ENCODE measurements around the gene EXOC3L4.
A peak's percentile ranks its signal among the peaks of the same experiment; 100 is the strongest.

EXOC3L4 gene

GRCh38 chr14:103133210-103134140 is 39.0 kb downstream of the EXOC3L4 start:
- DNase-seq (ENCODE audit: low spot score): no peak

GRCh38 chr14:103134405-103134804 is 39.9 kb downstream of the EXOC3L4 start:
- DNase-seq (ENCODE audit: low spot score): no peak

GRCh38 chr14:103134919-103135318 is 40.4 kb downstream of the EXOC3L4 start:
- DNase-seq (ENCODE audit: low spot score): no peak

- DNase-seq (ENCODE audit: low spot score): no peak
These were observed 41.1 kb downstream of the EXOC3L4 start for GRCh38 chr14:103135333-103136260.

- DNase-seq (ENCODE audit: low spot score): no peak
These were observed 42.1 kb downstream of the EXOC3L4 start for GRCh38 chr14:103136388-103137271.

- no peak for DNase-seq (ENCODE audit: low spot score)
These were observed 43.3 kb downstream of the EXOC3L4 start for GRCh38 chr14:103137689-103138300.

- no peak for DNase-seq (ENCODE audit: low spot score)
These were observed 44.0 kb downstream of the EXOC3L4 start for GRCh38 chr14:103138301-103139131.

GRCh38 chr14:103139132-103140025 is 44.9 kb downstream of the EXOC3L4 start:
- DNase-seq (ENCODE audit: low spot score): no peak

GRCh38 chr14:103140316-103141109 is 46.0 kb downstream of the EXOC3L4 start:
- no peak for DNase-seq (ENCODE audit: low spot score)

GRCh38 chr14:103141117-103141796 is 46.7 kb downstream of the EXOC3L4 start:
- DNase-seq (ENCODE audit: low spot score): peak; percentile 62

- DNase-seq (ENCODE audit: low spot score): peak; percentile 12
These were observed 47.5 kb downstream of the EXOC3L4 start for GRCh38 chr14:103142026-103142425.

- DNase-seq (ENCODE audit: low spot score): no peak
These were observed 48.3 kb downstream of the EXOC3L4 start for GRCh38 chr14:103142721-103143302.

- no peak for DNase-seq (ENCODE audit: low spot score)
These were observed 49.0 kb downstream of the EXOC3L4 start for GRCh38 chr14:103143506-103143905.

GRCh38 chr14:103144085-103144484 is 49.6 kb downstream of the EXOC3L4 start:
- no peak for DNase-seq (ENCODE audit: low spot score)

- DNase-seq (ENCODE audit: low spot score): no peak
These were observed 51.7 kb downstream of the EXOC3L4 start for GRCh38 chr14:103146141-103146709.

GRCh38 chr14:103149351-103150237 is 55.1 kb downstream of the EXOC3L4 start:
- no peak for DNase-seq (ENCODE audit: low spot score)
